Measurements from ENCODE around the gene GPRC5A.

- no peak for TF ChIP-seq POLR2AphosphoS5 (IDR thresholded peaks at IDR 0.05)
- TF ChIP-seq, protein P1, sequence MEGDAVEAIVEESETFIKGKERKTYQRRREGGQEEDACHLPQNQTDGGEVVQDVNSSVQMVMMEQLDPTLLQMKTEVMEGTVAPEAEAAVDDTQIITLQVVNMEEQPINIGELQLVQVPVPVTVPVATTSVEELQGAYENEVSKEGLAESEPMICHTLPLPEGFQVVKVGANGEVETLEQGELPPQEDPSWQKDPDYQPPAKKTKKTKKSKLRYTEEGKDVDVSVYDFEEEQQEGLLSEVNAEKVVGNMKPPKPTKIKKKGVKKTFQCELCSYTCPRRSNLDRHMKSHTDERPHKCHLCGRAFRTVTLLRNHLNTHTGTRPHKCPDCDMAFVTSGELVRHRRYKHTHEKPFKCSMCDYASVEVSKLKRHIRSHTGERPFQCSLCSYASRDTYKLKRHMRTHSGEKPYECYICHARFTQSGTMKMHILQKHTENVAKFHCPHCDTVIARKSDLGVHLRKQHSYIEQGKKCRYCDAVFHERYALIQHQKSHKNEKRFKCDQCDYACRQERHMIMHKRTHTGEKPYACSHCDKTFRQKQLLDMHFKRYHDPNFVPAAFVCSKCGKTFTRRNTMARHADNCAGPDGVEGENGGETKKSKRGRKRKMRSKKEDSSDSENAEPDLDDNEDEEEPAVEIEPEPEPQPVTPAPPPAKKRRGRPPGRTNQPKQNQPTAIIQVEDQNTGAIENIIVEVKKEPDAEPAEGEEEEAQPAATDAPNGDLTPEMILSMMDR (IDR thresholded peaks at IDR 0.05): no peak
These were observed 1.3 kb downstream of the GPRC5A start for GRCh38 chr12:12892681-12893141.

Data from breast epithelium (tissue), 3 donors.